HG03565 (cell line): ENCODE data around the gene PCBP3.
"Not testable (repeated sequence)": the region's sequence is repeated elsewhere in the genome, so short reads cannot be mapped to it uniquely, and the experiment has no call there.

ENCODE experiments used
- ATAC-seq: cut with Tn5 transposase; IDR thresholded peaks from one replicate; pipeline ENCODE4 v1.9.1; 2021; ENCODE audit warnings: mild to moderate bottlenecking, moderate library complexity; ENCODE audit not compliant: unreplicated experiment

Gene PCBP3

DNA sequence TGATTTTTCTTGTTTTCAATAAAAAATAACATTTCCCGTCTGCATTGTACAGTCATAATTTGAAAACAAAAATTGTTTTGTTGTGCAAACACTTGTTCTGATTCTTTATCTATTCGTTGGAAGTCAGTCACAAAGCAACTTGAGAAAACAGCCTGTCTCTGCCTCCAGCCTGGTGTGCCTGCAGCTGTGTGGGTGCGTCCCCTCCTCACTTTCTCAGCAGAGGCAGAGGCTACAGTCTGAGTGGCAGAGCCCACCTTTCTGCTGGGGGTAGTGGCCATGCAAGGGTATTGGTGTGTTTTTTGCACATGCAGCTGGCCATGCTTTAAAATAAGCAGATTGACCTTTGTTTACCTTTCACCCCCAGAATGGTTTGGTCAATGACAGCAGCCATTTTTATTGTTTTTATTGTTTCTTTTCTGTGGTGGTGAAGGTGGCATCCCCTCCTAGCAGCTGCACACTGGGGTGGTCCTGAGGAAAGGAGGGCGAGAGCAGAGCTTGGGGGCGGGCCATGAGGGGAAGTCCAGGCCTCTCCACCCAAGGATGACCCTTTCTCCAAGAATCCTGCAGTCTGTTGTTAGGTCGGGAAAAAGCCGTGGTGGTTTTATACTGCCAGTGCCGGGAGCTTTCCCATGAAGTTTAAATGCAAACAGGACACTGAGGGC is 159.6 kb downstream of the PCBP3 start:
- no peak for ATAC-seq

DNA sequence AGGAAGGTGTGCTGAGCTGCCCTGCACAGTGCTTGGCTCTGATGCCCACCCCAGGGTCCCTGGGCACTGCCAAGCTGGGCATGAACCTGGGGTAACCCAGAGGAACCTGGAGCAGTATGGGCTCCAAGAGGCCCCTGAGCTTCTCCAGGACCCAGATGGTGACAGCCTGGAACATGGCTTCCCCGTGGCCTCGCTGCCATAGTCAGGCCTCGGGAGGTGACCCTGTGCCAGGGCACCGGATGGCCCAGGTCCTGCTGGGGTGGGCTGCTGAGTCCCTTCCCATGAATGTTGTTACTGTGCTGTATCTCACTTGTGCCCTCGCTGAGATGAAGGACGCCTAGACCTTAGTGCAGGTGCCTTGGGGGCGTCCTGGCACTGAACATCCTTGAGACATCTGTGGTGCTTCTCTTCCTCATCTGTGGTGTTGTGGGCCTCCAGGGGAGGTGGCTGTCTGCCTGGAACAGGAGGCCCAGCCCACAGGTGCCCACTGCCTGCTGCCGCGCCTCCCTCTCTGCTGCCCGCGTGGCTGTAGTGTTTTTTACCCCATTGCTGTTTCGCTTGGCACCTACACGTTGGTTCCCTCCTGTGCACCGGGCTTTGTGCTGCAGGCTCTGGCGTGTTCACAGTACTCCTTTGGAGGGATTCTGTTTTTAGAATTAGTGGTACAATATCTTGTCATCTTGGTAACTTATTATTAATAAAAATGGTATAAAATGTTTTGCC is 160.3 kb downstream of the PCBP3 start:
- ATAC-seq: no peak

DNA sequence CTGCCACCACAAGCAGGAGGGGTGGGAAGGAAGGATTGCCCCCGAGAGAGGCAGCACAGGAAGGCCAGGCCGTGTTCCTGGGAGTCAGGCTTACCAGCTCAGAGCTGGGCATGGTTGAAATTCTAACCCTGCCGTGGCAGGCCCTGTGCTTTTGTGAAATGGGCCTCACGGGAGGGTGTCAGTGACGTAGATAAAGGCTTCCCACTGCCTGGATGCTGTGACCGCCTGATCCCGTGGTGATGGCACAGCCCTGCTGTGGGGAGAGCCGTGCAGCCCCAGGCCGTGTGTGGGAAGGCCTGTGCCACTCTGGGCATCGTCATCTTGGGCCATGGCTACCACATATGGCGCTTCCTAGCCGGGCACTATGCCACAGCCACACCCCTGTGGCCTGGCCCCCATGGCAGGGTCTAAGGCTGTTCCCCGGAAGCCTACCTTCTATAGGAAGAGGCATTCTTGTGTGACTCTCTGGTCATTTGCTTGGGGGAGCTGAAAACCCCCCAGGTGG is 161.3 kb downstream of the PCBP3 start:
- ATAC-seq: no peak

DNA sequence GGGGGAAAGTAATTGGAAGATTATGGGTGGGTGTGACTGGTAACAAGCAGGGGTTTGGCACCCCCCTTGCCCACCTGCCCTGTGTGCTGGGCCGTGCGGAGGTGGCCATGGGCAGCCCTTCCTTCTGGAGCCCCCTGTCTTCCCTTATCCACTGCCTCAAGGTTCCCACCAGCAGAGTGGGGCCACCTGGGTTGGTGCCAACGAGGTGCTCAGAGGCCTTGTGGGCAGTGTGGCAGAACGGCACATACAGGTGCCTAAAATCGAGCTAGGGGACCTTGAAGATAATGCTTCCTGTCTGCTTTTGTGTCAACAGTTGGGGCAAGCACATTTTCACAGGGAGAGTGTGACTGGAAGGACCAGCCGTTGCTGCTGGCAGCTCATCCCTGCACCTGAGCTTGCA is 161.8 kb downstream of the PCBP3 start:
- ATAC-seq: no peak

DNA sequence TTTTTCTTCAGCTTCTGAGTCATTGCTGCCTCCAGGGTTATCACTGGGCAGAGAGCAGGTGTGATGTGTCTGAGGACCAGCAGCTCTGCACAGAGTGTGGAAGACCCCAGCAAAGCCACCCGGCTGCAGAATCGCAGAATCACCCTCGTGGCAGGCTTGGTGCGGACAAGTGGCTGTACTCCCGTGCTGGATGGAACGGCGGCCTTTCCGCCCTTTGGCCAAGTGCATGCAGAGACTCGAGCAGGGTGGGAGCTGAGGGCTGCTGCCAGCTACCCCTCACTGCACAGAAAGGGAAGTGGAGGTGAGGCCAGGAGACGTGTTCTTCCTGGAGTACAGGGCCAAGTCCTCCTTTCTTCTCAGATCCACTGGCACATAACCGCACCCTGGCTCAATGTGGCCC is 162.5 kb downstream of the PCBP3 start:
- ATAC-seq: no peak

DNA sequence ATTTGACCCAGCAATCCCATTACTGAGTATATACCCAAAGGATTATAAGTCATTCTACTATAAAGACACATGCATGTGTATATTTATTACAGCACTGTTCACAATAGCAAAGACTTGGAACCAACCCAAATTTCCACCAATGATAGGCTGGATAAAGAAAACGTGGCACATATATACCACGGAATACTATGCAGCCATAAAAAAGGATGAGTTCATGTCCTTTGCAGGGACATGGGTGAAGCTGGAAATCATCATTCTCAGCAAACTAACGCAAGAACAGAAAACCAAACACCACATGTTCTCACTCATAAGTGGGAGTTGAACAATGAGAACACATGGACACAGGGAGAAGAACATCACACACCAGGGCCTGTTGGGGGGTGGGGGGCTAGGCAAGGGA is 165.1 kb downstream of the PCBP3 start:
- ATAC-seq: not testable (repeated sequence)

DNA sequence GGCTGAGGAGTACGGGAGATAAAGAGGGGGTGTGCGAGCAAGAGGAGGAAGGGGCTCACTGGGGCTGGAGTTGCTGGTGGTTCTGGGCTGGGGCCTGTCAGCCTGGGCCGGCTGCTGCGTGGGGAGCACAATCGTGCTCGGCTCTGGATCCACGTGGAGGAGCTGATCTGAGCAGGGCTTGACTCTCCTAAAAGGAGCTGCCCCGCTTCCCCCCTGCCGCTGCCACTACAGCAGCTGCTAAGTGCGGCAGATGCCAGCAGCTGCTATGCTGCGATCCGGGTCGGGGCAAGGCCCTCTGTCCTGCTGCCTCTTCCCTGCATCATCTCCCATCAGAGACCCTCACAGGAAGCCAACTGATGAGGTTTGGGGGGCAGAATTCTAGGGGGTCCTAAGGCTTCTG is 165.9 kb downstream of the PCBP3 start:
- ATAC-seq: no peak

DNA sequence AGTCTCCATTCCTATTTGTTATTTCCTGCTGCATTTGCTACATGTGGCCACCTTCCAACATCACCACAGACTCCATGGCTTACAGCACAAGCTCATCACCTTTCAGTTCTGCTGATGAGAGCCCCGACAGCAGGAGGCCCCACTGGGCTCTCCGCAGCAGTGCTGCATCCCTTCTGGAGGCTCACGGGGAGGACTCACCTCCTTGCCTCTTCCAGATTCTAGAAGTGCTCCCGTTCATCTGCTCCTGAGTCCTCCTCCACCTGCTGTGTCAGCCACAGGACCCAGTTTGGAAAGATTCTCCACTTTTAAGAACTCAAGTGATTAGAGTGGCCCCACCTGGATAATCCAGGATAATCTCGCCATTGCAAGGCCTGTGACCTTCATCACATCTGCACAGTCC is 167.6 kb downstream of the PCBP3 start:
- no peak for ATAC-seq

DNA sequence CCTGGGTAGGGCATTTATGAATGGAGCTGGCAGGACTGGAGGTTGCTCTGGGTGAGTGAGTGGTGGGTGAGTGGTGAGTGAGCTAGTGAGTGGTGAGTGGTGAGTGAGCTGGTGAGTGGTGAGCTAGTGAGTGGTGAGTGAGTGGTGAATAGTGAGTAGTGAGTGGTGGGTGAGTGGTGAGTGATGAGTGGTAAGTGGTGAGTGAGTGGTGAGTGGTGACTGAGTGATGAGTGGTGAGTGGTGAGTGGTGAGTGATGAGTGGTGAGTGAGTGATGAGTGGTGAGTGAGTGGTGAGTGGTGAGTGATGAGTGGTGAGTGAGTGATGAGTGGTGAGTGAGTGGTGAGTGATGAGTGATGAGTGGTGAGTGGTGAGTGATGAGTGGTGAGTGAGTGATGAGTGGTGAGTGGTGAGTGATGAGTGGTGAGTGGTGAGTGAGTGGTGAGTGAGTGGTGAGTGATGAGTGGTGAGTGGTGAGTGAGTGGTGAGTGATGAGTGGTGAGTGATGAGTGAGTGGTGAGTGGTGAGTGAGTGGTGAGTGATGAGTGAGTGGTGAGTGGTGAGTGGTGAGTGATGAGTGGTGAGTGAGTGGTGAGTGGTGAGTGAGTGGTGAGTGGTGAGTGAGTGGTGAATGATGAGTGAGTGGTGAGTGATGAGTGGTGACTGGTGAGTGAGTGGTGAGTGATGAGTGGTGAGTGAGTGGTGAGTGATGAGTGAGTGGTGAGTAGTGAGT is 170.8 kb downstream of the PCBP3 start:
- not testable (repeated sequence) for ATAC-seq

DNA sequence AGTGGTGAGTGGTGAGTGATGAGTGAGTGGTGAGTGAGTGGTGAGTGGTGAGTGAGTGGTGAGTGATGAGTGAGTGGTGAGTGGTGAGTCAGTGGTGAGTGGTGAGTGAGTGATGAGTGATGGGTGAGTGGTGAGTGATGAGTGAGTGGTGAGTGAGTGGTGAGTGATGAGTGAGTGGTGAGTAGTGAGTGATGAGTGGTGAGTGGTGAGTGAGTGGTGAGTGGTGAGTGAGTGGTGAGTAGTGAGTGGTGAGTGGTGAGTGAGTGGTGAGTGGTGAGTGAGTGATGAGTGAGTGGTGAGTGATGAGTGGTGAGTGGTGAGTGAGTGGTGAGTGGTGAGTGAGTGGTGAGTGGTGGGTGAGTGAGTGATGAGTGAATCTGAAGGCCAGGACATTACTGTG is 172.3 kb downstream of the PCBP3 start:
- ATAC-seq: not testable (repeated sequence)

DNA sequence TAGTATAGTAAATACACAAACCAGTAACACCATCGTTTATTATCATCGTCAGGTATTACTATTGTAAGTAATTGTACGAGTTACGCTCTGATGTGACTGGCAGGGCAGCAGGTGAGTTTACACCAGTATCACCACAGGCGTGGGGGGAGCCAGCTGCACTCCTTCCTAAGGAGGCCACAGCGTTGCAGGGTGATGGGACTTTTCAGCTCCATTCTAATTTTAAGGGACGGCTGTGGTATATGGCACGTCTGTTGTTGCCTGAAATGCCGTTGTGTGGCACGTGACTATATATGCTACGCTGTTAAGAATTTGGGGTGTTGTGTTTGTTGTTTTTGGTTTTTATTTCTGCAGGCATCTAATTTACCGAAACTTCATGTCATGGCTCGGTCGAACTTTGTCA is 173.3 kb downstream of the PCBP3 start:
- no peak for ATAC-seq

DNA sequence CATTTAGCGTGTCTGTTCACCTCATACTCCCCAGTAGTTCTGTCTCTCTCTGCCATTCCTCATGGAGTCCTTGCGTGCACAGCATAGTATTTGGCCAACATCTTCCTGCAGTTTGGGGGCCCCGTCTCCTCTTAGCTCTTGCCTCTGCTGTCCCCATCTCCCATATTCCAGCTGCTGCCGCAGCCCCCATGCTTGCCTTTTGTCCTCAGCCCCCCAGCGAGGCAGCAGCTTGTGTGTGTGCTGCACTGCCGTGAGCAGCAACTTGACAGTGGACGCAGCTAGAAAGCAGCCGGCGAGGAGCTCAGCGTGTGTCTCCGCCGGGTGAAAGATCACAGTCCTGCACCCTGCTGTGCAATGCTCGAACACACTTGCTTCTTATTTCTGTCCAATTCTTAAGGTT is 173.8 kb downstream of the PCBP3 start:
- ATAC-seq: no peak

DNA sequence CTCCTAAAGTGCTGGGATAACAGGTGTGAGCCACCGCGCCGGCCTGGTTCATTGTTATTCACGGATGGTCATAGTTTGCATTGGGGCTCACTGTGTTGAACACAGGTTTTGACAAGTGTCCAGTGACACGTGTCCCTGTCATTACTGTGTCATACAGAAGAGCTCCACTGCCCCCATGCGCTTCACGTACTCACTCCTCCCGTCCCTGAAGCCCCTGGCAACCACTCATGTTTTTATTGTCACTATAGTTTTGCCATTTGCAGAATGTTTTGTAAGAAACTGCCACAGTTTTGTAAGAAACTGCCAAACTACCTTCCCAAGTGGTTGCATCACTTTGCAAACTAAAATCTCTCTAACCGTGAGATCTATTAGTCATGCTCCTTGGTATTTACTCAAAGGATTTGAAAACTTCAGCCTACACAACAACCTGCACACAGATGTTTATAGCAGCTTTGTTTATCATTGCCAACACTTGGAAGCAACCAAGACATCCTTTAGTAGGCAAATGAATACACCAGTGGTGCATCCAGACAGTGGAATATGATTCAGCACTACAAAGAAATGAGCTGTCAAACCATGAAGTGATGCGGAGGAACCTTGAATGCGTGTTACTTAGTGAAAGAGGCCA is 174.9 kb downstream of the PCBP3 start:
- no peak for ATAC-seq

DNA sequence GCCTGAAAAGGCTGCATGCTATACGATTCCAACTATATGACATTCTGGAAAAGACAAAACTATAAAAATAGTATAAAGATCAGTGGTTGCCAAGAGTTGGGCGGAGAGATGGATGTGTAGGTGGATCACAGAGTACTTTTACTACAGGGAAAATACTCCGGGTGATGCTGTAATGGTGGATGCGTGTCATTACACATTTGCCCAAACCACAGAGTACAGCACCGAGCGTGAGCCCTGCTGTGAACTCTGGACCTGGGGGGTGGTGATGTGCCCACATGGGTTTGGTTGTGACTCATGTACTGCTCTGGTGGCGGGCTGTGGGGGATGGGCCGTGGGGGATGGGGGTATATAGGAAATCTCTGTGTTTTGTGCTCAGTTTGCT is 175.4 kb downstream of the PCBP3 start:
- ATAC-seq: no peak

DNA sequence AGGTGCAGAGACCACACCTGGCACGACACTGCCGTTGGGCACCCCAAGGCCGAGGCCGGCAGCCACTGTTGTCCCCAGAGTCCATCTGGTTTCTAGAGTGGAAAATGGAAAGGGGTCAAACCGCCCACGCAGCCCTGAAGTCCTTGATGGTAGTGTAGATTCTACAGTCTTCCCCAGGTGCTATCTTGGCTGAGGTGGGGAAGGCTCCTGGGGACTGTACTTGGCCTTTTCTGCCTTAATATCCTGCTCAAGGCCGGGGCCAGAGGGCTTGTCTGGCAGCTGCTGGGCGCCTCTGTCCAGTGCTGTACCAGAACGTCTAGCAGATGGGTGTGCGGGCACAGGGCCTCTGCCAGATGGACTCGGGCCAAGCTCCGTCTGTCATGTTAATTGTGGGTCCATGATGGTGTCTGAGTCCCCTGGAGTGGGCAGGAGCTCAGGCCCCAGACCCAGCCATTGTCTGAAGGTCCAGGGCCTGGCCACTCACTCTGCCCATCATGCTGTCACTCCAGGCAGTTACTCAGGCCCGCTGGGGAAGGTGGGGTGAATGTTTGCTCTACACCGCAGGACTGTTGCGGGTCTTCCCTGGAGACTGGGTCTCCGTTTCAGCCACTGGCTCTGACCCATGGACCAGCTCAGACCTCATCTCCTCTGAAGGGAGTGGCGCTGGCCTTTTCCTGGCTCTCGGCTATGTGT is 176.1 kb downstream of the PCBP3 start:
- no peak for ATAC-seq

DNA sequence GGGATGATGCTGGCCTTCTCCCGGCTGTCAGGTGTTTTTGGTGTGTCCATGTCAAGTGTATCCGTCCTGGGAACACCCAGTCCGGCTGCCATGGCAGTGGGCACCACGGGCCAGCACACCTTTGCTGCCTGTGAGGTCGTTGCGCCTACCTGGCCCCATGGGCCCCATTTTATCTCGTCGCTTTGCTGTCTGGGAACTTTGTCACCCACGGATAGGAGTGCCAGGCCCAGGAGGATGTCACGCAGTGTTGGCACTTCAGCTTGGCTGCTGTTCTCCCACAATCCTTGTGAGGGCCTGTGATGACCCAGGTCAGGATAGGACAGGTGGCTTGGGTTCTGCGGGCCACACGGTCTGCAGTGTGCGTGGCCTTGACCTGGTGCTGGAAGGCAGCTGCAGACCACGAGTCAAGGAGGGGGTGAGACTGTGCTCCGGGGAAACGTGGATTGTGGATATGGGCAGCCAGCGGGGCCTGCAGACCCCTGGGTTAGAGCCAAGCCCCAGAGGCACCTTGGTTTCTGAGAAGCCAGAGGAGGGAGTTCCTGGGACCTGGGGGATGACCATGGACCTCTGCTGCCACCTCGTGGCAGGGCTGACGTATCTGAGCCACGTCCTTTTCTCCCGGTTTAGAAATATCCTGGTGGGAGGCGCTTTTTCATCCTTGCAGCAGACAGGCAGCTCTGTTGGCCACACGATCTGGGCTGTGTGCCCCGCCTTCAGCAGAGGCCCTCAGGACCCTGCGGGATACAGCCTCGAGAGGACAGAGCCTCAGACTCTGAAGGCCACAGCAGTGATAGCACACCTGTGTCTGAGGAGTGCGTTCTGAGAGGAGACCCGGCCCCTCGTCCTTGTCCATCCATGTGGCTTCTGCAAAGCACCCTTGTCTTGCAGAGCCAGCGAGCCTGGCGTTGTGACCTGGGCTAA is 176.9 kb downstream of the PCBP3 start:
- ATAC-seq: no peak

DNA sequence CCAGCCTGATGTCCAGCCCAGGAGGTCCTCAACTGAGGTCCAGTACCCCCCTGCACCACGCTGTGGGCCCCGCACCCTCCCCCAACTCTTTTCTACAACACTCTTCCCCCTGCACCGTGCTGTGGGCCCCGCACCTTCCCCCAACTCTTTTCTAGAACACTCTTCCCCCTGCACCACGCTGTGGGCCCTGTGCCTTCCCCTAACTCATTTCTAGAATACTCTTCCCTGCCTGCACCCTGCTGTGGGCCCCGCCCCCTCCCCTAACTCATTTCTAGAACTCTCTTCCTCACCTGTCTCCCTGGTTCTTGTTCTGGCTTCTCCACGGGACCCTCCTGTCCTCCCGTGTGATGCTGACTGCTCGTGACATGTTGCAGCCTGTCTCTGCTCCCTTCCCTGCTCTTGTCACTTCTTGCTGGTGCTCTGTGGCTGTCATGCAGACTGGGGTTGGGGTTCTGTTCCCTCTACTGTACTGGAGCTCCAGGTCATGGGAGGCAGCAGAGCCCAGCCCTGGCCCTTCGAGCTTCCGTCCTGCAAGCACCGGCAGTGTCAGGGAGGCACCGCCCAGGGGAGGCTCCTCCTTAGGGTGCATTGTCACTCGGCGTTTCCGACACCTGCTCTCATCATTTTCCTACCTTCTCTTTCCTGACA is 177.9 kb downstream of the PCBP3 start:
- ATAC-seq: no peak

DNA sequence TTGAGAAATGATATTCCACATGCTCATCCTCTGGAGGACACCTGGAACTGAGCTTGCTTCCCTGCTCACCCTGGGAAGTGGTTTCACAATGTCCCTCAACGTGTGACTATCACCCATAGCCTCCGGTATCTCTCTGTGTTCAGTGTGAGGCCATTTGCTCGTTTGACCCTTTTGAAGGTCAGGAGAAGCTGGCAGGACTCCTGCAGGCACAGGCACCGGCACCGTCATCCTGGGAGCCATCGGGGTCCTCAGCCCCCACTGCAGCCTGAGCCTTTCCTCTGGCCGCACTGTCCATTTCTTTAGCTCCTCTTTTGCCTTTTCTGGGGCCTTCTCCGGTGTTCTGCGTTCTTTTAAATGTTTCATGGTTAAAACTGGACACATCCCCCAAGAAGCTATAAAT is 178.5 kb downstream of the PCBP3 start:
- no peak for ATAC-seq

DNA sequence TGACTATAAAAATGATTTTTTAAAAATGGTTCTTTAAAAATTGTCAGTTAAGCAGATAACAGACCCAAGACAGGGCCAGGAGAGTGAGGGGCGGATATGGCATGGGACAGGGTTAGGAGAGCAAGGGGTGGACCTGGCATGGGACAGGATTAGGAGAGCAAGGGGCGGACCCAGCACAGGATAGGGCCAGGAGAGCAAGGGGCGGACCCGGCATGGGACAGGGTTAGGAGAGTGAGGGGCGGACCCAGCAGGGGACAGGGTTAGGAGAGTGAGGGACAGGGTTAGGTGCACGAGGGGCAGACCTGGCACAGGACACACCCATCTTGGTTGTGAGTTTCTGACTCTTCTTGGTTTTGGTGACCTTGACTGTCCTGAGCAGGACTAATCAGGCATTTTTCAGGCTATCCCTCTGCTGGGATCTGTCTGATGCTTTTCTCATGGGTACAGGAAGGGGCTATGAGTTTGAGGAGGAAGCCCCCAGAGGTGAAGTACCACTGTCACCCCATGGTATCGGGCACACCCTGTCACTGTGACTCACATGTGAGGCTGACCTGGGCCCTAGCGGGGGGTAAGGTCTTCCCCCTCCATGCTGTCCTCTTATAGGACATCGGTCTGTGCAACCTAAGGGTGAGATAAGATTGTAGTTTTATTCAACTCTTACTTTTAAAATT is 179.0 kb downstream of the PCBP3 start:
- ATAC-seq: no peak
